Sigmoid colon (tissue), 4 donors: Measurements from ENCODE around the gene EFEMP1.

Experiments used
- EP300 ChIP-seq, 4 donors: sonication (generic); formaldehyde crosslinking; IDR thresholded peaks; one replicate each; pipeline ENCODE4 v1.6.1; 2017; ENCODE audit warnings: antibody characterized with exemption in 4 of 4
- POLR2A ChIP-seq, 2 donors: fragments of 450-650 bp; IDR thresholded peaks; one replicate each; pipeline ENCODE4 v1.6.1; 2016; ENCODE audit warnings: antibody characterized with exemption in 2 of 2, mild to moderate bottlenecking in 2 of 2, moderate library complexity in 2 of 2
- TF ChIP-seq, protein P1 (sequence below), 4 experiments: fragments of 450-650 bp in 3 of 4; fragments of 200-600 bp in 1 of 4; IDR thresholded peaks; one replicate each; pipeline ENCODE4 v1.5.1; 2016 to 2019; ENCODE audit warnings: antibody characterized with exemption in 4 of 4, mild to moderate bottlenecking in 3 of 4, moderate library complexity in 2 of 4

GRCh38 chr2:55929476-55929875 is 5.9 kb upstream of the EFEMP1 start:
- TF ChIP-seq, protein P1, sequence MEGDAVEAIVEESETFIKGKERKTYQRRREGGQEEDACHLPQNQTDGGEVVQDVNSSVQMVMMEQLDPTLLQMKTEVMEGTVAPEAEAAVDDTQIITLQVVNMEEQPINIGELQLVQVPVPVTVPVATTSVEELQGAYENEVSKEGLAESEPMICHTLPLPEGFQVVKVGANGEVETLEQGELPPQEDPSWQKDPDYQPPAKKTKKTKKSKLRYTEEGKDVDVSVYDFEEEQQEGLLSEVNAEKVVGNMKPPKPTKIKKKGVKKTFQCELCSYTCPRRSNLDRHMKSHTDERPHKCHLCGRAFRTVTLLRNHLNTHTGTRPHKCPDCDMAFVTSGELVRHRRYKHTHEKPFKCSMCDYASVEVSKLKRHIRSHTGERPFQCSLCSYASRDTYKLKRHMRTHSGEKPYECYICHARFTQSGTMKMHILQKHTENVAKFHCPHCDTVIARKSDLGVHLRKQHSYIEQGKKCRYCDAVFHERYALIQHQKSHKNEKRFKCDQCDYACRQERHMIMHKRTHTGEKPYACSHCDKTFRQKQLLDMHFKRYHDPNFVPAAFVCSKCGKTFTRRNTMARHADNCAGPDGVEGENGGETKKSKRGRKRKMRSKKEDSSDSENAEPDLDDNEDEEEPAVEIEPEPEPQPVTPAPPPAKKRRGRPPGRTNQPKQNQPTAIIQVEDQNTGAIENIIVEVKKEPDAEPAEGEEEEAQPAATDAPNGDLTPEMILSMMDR (IDR thresholded peaks at IDR 0.05): no peak
- TF ChIP-seq POLR2A (IDR thresholded peaks at IDR 0.05) (no peak), EP300 (IDR thresholded peaks at IDR 0.05) (no peak)
